SW 1271 (cell line): ENCODE results near the gene ELN.
"Not testable (repeated sequence)": the region's sequence is repeated elsewhere in the genome, so short reads cannot be mapped to it uniquely, and the experiment has no call there.

Experiments
- DNase-seq, 2 experiments: peaks; one replicate each; lab custom pipeline; 2025; lab: John Stamatoyannopoulos, UW

Gene ELN

DNA sequence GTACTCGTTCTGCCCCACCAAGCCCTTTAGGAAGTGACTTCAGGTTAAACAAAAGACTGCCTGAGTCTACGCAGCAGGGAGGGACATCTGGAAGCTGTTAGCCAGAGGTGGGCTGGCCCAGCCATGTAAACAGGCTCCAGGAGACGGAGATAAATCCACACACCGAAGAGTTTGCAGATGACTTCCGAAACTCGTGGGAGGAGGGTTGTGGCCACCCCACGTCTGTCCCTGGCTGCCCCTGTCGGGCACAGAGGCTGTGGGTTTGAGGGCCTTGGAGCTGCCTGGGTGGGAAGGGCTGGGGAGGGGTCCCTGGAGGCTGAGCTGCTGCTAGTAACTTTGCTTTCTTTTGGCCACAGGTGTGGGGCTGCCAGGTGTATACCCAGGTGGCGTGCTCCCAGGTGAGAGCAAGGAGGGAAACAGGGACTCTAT, 15.6 kb downstream of the ELN start:
- DNase-seq = no peak

DNA sequence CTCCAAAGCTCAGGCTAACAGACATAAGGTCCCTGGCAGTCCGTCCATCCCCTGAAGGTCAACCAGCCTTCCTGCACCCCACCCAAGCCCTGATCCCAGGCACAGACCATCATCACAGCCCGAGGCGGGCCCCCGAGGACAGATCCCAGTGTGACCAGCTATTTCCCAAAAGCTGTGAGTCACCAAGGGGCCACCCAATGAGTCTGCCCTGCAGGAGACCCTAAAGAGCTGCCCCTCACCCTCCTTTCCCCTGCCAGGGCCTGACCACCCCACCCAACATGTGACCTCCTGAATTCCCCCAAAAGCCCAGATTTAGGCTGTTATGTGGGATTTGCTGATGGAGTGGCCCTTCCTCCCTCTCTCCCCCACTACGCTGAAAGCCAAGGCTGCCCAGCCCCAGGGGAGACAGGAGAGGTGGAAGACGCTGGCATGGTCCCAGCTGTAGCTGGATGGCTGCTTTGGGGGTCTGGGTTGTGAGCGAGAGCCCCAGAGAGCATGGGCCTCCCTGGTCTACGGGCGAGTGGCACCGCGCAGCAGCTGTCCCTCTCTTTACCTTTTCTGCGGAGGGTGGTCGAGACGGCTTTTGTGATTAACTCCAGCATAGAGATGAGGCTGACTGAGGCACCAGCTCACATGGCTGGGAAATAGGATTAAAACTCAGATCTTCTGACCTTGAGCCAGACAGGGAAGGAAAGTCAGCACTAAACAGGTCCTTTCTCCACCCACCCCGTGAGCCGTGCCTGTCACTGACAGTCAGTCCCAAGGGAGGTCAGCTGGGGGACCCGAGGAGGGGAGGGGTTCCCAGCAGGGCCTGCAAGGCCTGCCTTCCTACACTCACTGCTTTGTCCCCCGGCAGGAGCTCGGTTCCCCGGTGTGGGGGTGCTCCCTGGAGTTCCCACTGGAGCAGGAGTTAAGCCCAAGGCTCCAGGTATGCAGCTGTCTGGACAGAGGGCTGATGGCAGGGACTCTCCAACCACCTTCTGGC, 16.7 kb downstream of the ELN start:
- DNase-seq = no peak

DNA sequence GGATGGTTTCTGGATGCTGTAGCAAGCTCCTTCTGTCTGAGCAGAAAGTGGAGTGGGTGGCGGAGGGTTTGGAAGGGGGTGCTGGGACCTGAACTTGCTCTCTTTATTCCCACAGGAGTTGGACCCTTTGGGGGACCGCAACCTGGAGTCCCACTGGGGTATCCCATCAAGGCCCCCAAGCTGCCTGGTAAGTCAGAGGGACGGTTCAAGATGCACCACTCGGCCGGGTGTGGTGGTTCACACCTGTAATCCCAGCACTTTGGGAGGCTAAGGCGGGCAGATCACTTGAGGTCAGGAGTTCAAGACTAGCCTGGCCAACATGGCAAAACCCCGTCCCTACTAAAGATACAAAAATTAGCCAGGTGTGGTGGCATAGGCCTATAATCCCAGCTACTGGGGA, 18.6 kb downstream of the ELN start:
- DNase-seq = not testable (repeated sequence)

DNA sequence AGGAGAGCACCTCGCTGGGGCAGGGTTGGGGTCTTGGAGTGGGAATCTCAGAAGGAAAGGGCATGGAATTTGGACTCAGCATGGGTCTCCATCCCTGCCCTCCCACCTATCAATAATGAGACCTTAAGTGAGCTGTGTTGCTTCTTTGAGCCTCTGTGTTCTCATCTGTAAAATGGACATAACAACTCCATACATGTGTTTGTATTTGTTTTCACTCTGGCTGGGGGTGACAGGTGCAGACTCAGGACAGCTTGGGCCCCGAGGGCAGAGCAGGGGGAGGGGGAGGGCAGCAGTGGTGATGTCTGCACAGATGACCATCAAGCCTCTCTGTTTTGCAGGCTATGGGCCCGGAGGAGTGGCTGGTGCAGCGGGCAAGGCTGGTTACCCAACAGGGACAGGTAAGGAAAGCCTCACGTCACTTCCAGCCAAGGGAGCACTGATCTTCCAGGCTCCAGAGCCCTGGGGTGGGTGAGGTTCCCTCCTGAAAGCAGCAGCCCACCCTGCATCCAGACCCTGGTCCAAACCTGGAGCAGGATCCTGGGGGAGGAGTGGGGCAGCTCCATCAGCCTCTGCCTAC, 19.9 kb downstream of the ELN start:
- DNase-seq = no peak

DNA sequence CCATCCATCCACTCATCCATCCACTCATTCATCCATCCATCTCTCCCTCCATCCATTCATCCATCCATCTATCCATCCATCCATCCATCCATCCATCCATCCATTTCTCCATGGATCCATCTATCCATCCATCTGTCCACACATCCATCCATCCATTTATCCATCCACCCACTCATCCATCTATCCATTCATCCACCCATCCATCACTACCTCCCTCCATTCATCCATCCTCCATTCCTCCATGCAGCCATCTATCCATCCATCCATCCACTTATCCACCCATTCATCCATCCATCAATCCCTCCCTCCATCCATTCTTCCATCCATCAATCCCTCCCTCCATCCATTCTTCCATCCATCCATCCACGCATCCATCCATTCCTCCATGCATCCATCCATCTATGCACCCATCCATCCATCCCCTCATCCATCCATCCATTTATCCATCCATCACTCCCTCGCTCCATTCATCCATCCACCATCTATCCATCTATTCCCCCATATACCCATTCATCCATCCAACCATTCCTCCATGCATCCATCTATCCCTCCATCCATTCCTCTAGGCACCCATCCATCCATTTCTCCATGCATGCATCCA, 21.1 kb downstream of the ELN start:
- DNase-seq = no peak

DNA sequence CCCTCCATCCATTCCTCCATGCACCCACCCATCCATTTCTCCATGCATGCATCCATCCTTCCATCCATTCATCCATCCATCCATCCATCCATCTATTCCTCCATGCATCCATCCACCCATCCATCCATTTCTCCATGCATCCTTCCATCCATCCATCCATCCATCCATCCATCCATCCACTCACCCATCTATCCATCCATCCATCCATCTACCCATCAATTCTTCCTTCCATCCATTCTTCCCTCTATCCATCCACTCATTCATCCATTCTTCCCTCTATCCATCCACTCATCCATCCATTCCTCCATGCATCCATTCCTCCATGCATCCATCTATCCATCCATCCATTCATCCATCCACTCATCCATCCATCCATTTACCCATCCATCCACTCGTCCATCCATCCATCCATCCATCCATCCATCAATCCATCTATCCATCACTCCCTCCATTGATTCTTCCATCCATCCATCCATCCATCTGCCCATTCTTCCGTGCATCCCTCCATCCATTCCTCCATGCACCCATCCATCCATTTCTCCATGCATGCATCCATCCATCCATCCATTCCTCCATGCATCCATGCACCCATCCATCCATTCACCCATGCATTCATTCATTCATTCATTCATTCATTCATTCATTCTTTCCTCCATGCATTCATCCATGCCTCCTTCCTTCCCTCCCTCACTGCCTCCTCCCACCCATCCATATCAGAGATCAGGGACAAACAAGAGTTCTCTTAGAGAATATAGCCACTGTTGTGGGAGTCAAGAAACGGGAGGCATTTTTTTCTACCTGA, 22.2 kb downstream of the ELN start:
- DNase-seq = no peak

DNA sequence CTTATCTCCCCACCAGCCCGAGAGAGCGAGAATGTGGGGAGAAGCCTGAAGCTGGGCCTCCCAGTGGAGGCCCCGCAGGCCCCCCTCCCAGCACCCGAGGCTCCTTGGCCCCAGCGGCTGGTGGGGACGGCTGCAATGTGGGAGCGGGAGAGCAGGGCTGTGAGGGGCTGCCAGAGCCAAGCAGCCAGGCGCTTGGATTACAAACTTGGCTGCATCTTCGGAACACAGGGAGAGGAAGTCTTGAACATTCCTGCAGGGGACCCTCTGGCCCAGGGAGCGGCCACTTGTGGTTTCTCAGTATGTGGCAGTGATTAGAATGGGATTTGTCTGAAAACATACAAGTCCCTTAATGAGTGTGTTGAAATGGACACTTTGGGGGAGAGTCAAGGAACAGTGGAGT, 23.2 kb downstream of the ELN start:
- no peak for DNase-seq

DNA sequence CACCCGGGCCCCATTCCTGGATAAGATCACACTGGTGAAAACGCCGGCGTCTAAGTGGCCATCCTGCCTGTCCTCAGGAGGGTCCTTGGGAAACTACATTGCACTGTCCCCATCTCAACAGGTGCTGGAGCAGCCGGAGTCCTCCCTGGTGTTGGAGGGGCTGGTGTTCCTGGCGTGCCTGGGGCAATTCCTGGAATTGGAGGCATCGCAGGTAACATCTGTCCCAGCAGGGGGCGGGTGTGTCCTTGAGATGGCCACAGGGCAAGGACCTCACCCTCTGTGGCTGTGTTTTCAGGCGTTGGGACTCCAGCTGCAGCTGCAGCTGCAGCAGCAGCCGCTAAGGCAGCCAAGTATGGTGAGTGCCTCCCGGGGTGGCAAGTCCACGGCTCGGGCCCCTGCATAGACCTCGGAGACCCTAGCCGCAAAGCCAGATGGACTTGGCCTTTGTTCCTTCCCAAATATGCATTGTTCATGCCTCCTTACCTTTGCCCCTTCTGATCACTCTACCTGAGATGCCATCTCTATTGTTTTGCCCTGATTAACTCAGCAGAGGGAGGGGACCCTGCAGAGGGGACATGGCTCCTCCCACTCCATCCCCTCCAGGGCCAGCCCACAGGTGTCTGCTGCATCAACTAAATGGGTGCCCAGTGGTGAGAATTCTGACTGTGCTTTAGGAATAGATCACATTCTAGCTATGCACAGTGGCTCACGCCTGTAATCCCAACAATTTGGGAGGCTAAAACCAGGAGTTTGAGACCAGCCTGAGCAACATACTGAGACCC, 23.8 kb downstream of the ELN start:
- DNase-seq = peak in 1 of 2 experiments; percentile 20

DNA sequence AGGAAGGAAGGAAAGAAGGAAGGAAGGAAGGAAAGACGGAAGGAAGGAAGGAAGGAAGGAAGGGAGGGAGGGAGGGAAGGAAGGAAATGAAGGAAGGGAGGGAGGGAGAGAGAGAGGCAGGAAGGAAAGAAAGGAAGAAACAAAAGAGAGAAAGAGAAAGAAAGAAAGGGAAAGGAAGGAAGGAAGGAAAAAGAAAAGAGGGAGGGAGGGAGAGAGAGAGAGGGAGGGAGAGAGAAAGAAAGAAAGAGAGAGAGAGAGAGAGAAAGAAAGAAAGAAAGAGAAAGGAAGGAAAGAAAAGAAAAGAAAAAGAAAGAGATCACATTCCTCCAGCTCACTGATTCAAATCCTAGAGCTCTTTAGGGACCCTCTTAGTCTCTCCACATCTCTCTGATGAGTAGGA, 24.7 kb downstream of the ELN start:
- no peak for DNase-seq

DNA sequence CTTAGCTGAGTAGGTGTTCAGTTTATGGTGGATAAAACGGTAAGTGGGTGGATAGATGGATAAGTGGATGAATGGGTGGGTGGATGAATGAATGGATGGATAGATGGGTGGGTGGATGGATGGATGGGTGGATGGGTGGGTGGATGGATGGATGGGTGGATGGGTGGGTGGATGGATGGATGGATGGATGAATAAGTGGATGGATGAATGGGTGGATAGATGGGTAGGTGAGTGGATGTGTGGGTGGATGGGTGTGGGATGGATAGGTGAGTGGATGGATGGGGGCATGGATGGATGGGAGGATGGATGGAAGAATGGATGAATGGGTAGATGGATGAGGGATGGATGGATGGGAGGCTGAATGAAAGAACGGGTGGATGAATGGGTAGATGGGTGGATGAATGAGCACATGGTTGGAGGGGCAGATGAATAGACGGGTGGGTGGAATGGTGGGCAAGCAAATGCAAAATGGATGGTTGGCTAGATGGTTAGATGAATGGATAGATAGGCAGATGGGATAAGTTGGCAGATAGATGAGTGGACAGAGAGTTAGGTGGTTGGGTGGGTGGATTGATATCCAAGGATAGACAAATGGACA, 25.7 kb downstream of the ELN start:
- DNase-seq = no peak

DNA sequence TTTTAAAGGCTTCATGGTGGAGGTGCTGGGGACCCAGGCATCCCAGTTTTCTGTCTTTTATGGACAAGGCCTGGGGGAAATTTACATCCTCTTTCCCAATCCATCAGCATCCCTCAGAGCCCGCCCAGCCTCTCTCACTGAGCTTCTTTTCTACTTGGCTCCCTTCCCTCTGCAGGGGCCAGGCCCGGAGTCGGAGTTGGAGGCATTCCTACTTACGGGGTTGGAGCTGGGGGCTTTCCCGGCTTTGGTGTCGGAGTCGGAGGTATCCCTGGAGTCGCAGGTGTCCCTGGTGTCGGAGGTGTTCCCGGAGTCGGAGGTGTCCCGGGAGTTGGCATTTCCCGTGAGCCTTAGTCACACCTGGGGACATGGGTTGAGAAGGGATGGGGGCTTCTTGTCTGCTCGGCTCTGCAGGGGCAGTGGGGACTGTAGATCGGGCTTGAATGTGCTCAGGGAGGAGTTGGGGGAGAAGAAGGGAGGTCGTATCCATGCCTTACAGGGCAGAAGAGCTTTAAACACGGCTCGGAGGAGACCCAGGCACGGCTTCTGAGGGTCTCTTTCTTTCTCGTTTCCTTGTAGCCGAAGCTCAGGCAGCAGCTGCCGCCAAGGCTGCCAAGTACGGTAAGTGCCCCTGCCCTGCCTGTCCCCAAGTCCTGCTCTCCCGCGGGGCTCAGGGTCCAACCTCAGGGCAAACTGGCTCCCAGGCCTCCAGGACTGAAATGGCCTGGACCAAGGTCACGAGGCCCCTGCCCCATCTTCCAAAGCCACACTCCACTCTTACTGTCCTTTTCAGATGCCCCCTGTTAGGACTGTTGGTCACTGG, 28.3 kb downstream of the ELN start:
- DNase-seq = no peak

DNA sequence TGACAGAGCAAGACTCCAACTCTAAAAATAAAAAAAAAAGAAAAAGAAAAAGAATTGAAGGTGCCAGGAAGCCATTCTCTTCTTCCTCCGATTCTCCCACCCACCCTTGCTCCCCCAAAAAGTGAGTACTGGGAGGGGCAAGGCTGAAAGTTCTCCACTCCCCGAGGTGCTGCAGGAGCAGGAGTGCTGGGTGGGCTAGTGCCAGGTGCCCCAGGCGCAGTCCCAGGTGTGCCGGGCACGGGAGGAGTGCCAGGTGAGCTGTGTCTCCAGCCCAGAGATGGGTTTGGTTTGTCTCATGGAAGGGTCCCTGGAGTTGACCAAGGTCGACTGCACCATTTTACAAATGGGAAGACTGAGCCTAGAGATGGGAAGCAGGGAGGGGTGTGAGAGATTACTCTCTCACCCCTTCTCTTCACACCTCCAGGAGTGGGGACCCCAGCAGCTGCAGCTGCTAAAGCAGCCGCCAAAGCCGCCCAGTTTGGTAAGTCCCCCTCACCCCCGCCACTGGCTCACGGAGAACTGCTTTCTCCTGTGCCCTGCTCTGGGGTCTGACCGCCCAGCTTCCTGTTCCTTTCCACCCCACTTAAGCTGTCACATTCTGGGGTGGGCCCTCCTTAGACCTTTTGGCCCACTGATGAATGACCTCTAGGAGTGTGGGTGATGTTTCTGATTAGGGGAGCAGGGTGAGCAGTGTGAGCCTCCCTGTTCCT, 29.4 kb downstream of the ELN start:
- DNase-seq = no peak

DNA sequence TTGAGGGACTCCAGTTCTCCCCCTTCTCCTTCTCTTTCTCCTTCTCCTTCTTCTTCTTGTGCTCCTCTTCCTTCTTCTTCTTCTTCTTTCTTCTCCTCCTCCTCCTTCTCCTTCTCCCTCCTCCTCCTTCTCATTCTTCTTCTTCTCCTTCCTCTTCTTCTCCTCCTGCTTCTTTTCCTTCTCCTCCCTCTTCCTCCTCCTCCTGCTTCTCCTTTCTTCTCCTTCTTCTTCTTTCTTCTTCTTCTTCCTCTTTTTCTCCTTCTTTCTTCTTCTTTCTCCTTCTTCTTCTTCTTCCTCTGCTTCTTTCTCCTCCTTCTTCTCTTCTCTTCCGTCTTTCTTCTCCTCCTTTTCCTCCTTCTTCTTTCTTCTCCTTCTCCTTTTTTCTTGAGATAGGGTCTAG, 30.0 kb downstream of the ELN start:
- DNase-seq = no peak

DNA sequence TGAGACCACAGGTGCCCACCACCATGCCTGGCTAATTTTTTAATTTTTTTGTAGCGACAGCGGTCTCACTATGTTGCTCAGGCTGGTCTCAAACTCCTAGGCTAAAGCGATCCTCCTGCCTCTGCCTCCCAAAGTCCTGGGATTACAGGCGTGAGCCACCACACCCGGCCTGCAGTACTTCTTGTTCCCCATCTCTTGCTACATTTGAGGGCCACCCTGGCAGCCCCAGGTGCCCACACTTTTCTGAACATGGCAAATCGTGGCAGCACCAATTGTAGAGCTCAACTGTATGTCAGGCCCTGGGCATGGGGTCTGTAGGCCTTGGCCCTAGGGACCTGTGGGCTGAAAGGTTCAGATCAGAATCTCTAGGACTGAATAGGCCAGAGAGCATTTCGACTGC, 30.5 kb downstream of the ELN start:
- DNase-seq = no peak

DNA sequence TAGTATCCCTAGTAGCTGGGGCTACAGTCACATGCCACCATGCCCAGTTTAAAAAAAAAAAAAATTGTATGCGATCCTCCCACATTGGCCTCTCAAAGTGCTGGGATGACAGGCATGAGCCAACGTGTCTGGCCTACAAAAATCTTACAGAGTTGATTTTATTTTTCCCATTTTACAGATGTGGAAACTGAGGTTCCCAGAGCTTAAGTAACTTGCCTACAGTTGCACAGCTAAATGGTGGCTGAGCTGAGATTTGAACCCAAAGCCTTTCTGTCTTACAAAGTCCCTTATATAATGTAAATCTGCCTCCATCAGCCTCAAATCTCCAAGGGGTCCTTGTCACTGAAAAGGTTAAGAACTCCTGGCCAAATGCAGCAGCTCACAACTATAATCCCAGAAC, 31.1 kb downstream of the ELN start:
- DNase-seq = no peak

DNA sequence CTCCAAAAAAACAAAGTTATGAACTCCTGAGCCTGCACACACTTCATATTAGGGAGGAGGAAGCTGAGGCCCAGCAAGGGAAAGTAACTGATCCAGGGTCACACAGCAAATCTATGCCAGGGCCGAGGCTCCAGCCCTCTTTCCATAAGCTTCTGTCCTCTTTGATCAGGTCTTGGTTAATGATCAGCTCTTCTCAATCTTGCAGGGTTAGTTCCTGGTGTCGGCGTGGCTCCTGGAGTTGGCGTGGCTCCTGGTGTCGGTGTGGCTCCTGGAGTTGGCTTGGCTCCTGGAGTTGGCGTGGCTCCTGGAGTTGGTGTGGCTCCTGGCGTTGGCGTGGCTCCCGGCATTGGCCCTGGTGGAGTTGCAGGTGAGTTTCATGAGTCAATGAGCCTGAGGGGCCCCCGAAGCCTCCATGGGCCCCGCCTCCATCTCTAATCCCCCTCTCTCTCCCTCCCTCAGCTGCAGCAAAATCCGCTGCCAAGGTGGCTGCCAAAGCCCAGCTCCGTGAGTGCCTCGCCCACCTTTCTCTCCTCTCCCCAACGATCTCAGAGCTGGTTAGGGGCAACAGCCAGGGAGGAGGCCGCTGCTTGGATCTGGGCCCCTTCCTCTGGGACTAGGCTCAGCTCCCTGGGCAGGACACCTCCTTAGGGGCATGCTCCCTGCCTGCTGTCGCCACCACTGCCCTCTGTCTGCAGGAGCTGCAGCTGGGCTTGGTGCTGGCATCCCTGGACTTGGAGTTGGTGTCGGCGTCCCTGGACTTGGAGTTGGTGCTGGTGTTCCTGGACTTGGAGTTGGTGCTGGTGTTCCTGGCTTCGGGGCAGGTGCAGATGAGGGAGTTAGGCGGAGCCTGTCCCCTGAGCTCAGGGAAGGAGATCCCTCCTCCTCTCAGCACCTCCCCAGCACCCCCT, 32.0 kb downstream of the ELN start:
- DNase-seq = no peak

DNA sequence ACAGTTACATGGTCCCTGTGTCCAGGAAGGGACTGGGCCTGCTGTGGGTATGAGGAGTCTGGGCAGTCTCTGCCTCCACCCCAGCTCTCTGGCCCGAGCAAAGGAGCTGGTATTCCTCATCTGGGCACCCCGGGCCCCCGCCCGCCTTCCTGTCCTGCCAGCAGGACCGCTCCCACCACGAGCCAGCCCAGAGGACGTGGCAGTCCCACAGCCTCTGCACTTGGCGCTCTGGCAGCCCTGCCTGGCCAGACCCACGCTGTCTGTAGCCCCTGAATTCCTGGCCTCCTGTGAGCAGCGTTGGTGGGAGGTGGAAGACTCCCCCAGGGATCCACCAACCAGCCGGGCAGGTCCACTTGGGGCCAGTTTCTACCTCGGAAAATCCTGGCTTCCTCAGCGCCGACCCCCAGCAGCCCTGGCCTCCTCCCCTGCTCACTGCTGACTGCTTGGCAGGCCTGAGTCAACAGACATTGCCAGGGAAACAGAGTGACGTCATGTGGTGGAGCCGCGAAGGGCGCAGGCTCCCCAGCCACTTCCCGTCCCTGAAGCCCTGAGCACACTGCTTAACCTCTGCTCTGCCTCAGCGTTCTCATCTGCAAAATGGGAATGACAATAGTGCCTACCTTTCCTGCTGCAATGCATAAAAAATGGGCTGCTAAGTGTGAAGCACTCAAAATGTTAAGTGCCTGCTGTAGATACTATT, 34.0 kb downstream of the ELN start:
- peak in 1 of 2 experiments; percentile 65 for DNase-seq

DNA sequence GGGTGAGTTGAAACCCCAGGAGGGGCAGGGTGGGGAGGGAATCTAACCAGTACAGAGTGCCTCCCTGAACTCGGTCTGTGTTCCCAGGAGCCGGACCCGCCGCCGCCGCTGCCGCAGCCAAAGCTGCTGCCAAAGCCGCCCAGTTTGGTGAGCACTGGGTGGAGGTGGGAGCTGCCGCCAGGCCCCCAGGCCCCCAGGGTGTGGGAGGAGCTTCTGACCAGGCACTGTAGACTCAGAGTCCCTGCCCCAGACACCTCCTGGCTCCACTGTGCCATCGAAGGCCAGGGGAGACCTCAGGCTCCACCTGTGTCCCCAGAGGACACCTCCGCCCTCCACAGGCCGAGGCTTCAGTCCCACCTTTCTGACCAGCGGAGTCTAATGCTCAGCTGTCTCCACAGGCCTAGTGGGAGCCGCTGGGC, 35.3 kb downstream of the ELN start:
- DNase-seq = no peak
